Liver (tissue), 9 donors: ENCODE results near the gene TNS2. TPM values are rescaled to one million over a fixed set of nuclear protein-coding genes. Genes with fewer than 3 reads are reported as not detected.

Experiments used
- DNase-seq: peaks from one replicate; pipeline ENCODE4 v3.0.0-alpha.2; 2017; ENCODE audit warnings: low spot score
- H3K27ac ChIP-seq, 2 donors: one replicate each; pipeline ENCODE4 v1.7.0; 2013; ENCODE audit warnings: inconsistent platforms in 2 of 2, low read length in 2 of 2, control low read depth in 1 of 2, low read depth in 1 of 2, mild to moderate bottlenecking in 1 of 2
- H3K27me3 ChIP-seq, 4 donors: one replicate each; pipeline versions ENCODE4 v1.6.1 to v1.7.0; 2013; ENCODE audit warnings: low read length in 3 of 4, inconsistent platforms in 1 of 4, mild to moderate bottlenecking in 1 of 4, moderate library complexity in 1 of 4; ENCODE audit not compliant: control insufficient read depth in 4 of 4, insufficient read depth in 4 of 4
- H3K36me3 ChIP-seq, 4 donors: one replicate each; pipeline versions ENCODE4 v1.6.1 to v1.7.0; 2013; ENCODE audit warnings: low read length in 3 of 4, mild to moderate bottlenecking in 3 of 4, low read depth in 1 of 4, moderate library complexity in 1 of 4; ENCODE audit not compliant: control insufficient read depth in 4 of 4, insufficient read depth in 3 of 4
- H3K4me1 ChIP-seq, 4 donors: one replicate each; pipeline versions ENCODE4 v1.6.1 to v1.7.0; 2013; ENCODE audit warnings: low read length in 3 of 4, mild to moderate bottlenecking in 3 of 4, moderate library complexity in 1 of 4; ENCODE audit not compliant: control insufficient read depth in 4 of 4, insufficient read depth in 4 of 4
- H3K4me3 ChIP-seq, 3 donors: one replicate each; pipeline versions ENCODE4 v1.6.1 to v1.7.0; 2013; ENCODE audit warnings: low read length in 3 of 3, control low read depth in 1 of 3, low read depth in 1 of 3, mild to moderate bottlenecking in 1 of 3
- H3K9ac ChIP-seq, 2 donors: one replicate each; pipeline ENCODE4 v1.7.0; 2013; ENCODE audit warnings: low read length in 2 of 2, mild to moderate bottlenecking in 2 of 2, moderate library complexity in 2 of 2, control low read depth in 1 of 2, low read depth in 1 of 2
- H3K9me3 ChIP-seq, 4 donors: one replicate each; pipeline versions ENCODE4 v1.6.1 to v1.7.0; 2013; ENCODE audit warnings: low read length in 3 of 4; ENCODE audit not compliant: control insufficient read depth in 4 of 4
- CTCF ChIP-seq: fragments of 150-350 bp; IDR thresholded peaks from 2 replicates; pipeline ENCODE4 v1.5.1; 2017; ENCODE audit warnings: improper control_type of control experiment, low read depth, low read length; ENCODE audit not compliant: missing input control
- FOXA1 ChIP-seq: IDR thresholded peaks from 2 replicates; pipeline ENCODE4 v1.6.1; 2016; ENCODE audit warnings: antibody characterized with exemption
- FOXA2 ChIP-seq: IDR thresholded peaks from 2 replicates; pipeline ENCODE4 v1.6.1; 2016; ENCODE audit warnings: antibody characterized with exemption
- GABPA ChIP-seq, 2 donors: IDR thresholded peaks in 1 of 2; conservative IDR thresholded peaks in 1 of 2; 2 replicates each; pipeline ENCODE4 v1.6.1; 2016; ENCODE audit warnings: antibody characterized with exemption in 2 of 2, mild to moderate bottlenecking in 1 of 2, moderate library complexity in 1 of 2
- HNF4A ChIP-seq, 2 donors: conservative IDR thresholded peaks; 2 replicates each; pipeline ENCODE4 v1.6.1; 2016; ENCODE audit warnings: antibody characterized with exemption in 2 of 2, mild to moderate bottlenecking in 2 of 2
- JUND ChIP-seq, 2 donors: IDR thresholded peaks; 2 replicates each; pipeline ENCODE4 v1.6.1; 2016; ENCODE audit warnings: antibody characterized with exemption in 2 of 2
- MAX ChIP-seq: IDR thresholded peaks from 2 replicates; pipeline ENCODE4 v1.6.1; 2016; ENCODE audit warnings: antibody characterized with exemption
- NR2F2 ChIP-seq: IDR thresholded peaks from 2 replicates; pipeline ENCODE4 v1.6.1; 2016; ENCODE audit warnings: antibody characterized with exemption
- RAD21 ChIP-seq, 2 donors: IDR thresholded peaks; 2 replicates each; pipeline ENCODE4 v1.6.1; 2016; ENCODE audit warnings: antibody characterized with exemption in 2 of 2, mild to moderate bottlenecking in 2 of 2
- RXRA ChIP-seq, 2 donors: IDR thresholded peaks; 2 replicates each; pipeline ENCODE4 v1.6.1; 2017 to 2018; ENCODE audit warnings: antibody characterized with exemption in 2 of 2, mild to moderate bottlenecking in 1 of 2
- TAF1 ChIP-seq: conservative IDR thresholded peaks from 2 replicates; pipeline ENCODE4 v1.6.1; 2016; ENCODE audit warnings: antibody characterized with exemption, mild to moderate bottlenecking
- ZBTB33 ChIP-seq: IDR thresholded peaks from 2 replicates; pipeline ENCODE4 v1.6.1; 2016; ENCODE audit warnings: antibody characterized with exemption
- WGBS: extraction: QIAGEN DNeasy Blood & Tissue Kit; methylation state at CpG from one replicate; pipeline ENCODE4 v1.1.7; 2013; 5-methylcytosine and 5-hydroxymethylcytosine counted together
- polyA plus RNA-seq, 2 donors: library from polyadenylated mRNA; stranded (reverse) in 1 of 2; unstranded in 1 of 2; fragments of 200-250 nt in 1 of 2; fragments of >200 nt in 1 of 2; fragmentation: Nextera tagmentation in 1 of 2; extraction: Ambion mirVana in 1 of 2; gene quantifications; one replicate each; pipeline versions ENCODE4 v1.2.1 to v1.2.3, GENCODE V29; 2013 to 2015
- total RNA-seq, 2 donors: library from RNA; depleted of rRNA; stranded (reverse); fragments of >200 nt; gene quantifications; one replicate each; pipeline ENCODE4 v1.2.3, GENCODE V29; 2014
- donor health status: healthy.
- donor health status: healthy.
- donor health status: healthy.
- donor health status: healthy.
- donor health status: healthy.

TNS2 gene
- total and polyA plus RNA-seq, 4 donors: 11.7 to 94.0 (median 46.0) TPM

DNA sequence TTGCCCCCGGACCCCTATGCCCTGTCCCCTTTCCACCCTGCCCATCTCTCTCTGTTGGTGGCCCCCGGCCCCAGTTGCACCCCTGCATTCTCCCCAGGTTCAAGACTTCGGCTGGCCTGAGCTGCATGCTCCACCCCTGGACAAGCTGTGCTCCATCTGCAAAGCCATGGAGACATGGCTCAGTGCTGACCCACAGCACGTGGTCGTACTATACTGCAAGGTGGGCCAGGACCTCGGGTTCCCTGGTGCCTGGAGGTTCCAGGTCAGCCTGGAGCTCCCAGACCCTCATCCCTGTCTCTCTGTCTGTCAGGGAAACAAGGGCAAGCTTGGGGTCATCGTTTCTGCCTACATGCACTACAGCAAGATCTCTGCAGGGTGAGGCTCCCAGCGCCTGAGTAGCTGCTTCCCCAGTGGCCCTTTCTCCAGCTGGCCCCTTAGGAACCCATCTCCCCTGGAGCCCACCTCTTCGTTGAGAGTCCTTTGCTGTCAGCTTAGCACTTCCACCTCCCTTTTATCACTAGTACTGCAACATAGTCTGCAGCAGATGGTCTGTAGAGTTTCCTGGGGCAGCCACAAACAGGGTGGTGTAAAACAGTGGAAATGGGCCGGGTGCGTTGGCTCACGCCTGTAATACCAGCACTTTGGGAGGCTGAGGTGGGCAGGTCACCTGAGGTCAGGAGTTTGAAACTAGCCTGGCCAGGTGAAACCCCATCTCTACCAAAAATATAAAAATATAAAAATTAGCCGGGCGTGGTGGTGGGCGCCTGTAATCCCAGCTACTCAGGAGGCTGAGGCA lies 5.8 kb downstream of the TNS2 start:
- DNase-seq: no peak
- WGBS: 85% methylated on average over 15 of the region's 15 CpGs
- H3K4me1 ChIP-seq: peaks cover 17 to 67% (median 39%) of the 10 kb centered on the region in 4 donors
- no peaks in the 10 kb centered on the region for H3K27me3 ChIP-seq
- no peak overlapping the region for H3K4me3 ChIP-seq
- peak overlapping the region; percentile 6 to 17 for H3K27ac ChIP-seq
- H3K9me3 ChIP-seq: no peaks in the 10 kb centered on the region
- peaks cover 3 to 29% (median 23%) of the 10 kb centered on the region in 4 donors for H3K36me3 ChIP-seq
- no peak overlapping the region for H3K9ac ChIP-seq
- no peak for TF ChIP-seq RAD21 (IDR thresholded peaks at IDR 0.05)
- no peak for TF ChIP-seq MAX
- no peak for TF ChIP-seq NR2F2

DNA sequence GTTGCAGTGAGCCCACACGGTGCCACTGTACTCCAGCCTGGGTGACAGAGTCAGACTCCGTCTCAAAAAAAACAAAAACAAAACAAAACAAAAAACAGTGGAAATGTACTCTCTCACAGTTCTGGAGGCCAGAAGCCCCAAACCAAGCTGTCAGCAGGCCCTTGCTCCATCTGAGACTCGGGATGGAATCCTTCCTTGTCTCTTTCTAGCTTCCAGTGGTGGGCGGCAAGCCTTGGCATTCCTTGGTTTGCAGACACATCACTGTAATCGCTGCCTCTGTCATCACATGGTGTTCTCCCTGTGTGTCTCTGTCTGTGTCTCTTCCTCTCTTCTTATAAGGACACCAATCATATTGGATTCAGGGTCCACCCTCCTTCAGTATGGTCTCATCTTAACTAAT lies 6.4 kb downstream of the TNS2 start:
- H3K27ac ChIP-seq: no peak overlapping the region
- no peak overlapping the region for H3K9ac ChIP-seq
- no peaks in the 10 kb centered on the region for H3K27me3 ChIP-seq
- DNase-seq: no peak
- peaks cover 3 to 29% (median 23%) of the 10 kb centered on the region in 4 donors for H3K36me3 ChIP-seq
- peaks cover 22 to 67% (median 41%) of the 10 kb centered on the region in 4 donors for H3K4me1 ChIP-seq
- H3K9me3 ChIP-seq: no peaks in the 10 kb centered on the region
- WGBS: 89% methylated on average over 5 of the region's 5 CpGs
- no peak for TF ChIP-seq FOXA2
- TF ChIP-seq ZBTB33: no peak
- no peak for TF ChIP-seq JUND (IDR thresholded peaks at IDR 0.05)
- H3K4me3 ChIP-seq: no peak overlapping the region

DNA sequence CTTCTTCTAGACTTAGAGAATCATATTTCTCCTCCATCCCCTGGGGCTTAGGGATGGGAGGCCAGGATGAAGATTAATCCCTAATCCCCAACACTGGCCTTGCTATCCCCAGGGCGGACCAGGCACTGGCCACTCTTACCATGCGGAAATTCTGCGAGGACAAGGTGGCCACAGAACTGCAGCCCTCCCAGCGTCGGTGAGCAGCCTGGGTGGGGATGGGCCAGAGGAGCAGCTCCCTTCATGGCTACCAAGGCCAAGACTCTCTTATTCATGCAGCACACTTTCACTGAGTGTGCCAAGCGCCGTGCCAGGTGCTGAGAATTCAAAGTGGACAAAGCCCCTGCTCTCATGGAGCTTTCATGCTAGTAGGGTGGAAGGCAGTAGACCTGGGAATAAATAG lies 7.0 kb downstream of the TNS2 start:
- 95% methylated on average over 7 of the region's 7 CpGs for WGBS
- H3K4me3 ChIP-seq: no peak overlapping the region
- H3K27ac ChIP-seq: no peak overlapping the region

More for the DNA sequence above, 7.0 kb downstream of the TNS2 start:
- H3K9ac ChIP-seq: no peak overlapping the region
- peaks cover 5 to 29% (median 23%) of the 10 kb centered on the region in 4 donors for H3K36me3 ChIP-seq
- peaks cover 26 to 67% (median 42%) of the 10 kb centered on the region in 4 donors for H3K4me1 ChIP-seq
- TF ChIP-seq RXRA (IDR thresholded peaks at IDR 0.05): no peak
- TF ChIP-seq ZBTB33: no peak
- TF ChIP-seq HNF4A (conservative IDR thresholded peaks at IDR 0.05): no peak
- no peak for TF ChIP-seq GABPA (IDR thresholded peaks at IDR 0.05 in 1 of 2, conservative IDR thresholded peaks at IDR 0.05 in 1 of 2)
- no peak for TF ChIP-seq FOXA2
- no peak for TF ChIP-seq CTCF
- TF ChIP-seq FOXA1: no peak
- no peak for TF ChIP-seq JUND (IDR thresholded peaks at IDR 0.05)
- no peak for TF ChIP-seq TAF1
- H3K27me3 ChIP-seq: no peaks in the 10 kb centered on the region
- no peaks in the 10 kb centered on the region for H3K9me3 ChIP-seq
- no peak for DNase-seq
